ENCODE results near the gene THSD8.

The THSD8 gene

DNA sequence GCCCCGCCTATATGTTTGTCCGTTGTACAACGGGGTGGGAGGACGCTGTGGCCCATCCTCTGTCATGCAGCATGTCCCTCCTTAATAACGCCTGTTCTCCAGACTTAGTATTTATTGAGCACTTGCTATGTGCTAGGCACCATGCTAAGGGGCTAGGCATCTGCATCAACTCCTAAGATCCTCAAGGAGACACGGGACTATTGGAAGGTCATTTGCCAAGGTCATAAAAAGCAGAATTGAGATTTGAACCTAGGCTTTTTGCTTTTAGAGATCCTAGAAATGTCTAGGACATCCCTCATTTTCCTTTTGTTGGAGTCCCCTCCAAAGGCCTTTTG lies 34.6 kb downstream of the THSD8 start:
- H3K4me3 ChIP-seq (replicated peaks in 1 of 2; ENCODE audit: low read depth in 2 of 2, low read length in 2 of 2), result no peak overlapping the region
- DNase-seq (ENCODE audit: low read depth in 2 of 2), result no peak
- TF ChIP-seq, protein P1, sequence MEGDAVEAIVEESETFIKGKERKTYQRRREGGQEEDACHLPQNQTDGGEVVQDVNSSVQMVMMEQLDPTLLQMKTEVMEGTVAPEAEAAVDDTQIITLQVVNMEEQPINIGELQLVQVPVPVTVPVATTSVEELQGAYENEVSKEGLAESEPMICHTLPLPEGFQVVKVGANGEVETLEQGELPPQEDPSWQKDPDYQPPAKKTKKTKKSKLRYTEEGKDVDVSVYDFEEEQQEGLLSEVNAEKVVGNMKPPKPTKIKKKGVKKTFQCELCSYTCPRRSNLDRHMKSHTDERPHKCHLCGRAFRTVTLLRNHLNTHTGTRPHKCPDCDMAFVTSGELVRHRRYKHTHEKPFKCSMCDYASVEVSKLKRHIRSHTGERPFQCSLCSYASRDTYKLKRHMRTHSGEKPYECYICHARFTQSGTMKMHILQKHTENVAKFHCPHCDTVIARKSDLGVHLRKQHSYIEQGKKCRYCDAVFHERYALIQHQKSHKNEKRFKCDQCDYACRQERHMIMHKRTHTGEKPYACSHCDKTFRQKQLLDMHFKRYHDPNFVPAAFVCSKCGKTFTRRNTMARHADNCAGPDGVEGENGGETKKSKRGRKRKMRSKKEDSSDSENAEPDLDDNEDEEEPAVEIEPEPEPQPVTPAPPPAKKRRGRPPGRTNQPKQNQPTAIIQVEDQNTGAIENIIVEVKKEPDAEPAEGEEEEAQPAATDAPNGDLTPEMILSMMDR (IDR thresholded peaks at IDR 0.05; ENCODE audit: low read depth, low read length), result no peak

DNA sequence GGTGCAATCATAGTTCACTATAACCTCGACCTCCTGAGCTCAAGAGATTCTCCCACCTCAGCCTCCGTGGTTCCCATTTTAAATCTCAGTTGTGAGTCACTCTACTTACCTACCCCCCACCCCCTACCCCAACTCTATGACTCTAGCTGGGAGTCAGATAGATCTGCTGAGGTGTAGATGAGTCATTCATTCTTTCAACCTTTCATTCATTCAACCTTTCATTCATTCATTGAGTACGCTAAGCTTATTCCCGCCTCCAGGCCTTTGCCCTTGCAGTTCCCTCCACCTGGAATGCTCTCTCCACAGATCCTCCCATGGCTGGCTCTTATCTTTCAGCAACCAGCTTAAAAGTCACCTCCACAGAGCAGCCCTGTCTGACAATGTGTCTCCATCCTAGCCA lies 35.4 kb downstream of the THSD8 start:
- no peak for DNase-seq (ENCODE audit: low read depth in 2 of 2)
- H3K4me3 ChIP-seq (replicated peaks in 1 of 2; ENCODE audit: low read depth in 2 of 2, low read length in 2 of 2), result no peak overlapping the region
- TF ChIP-seq, protein P1 (IDR thresholded peaks at IDR 0.05; ENCODE audit: low read depth, low read length), result no peak

DNA sequence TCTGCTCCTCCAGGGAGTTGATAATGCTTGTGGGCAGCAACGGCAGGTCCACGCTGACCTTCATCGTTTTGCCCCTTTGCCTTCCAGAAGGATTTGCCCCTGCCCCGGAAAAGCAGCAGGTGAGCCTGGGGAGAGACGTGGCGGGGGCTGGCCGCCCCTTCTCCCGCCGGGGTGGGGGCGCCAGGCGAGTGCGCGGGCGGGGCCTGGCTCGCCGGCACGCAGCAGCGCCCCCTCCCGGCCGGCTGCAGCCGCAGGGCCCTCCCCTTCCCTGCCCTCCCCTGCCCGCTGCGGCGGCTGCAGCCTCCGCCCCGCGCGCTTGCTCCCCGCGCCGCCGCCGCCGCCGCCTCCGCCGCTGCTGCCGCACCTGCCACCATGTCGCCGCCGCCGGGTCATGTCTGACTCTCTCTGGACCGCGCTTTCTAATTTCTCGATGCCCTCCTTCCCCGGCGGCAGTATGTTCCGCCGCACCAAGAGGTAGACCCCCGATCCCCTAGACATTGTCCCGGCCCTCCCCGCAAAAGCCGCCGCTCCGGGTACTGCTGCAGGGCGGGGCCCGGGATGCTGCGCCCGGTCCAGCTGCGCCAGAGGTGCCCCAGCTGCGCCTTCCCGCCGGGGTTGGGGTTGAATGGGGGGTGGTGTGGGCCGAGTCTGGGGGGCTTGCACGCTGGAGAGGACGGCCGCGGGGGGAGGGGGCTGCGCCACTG lies 36.5 kb downstream of the THSD8 start, which contains the start of gene MAST1:
MAST1 (plus strand) TSS at position 334 of the 704 bp plus-strand sequence; CDS start at position 392, 58 bp downstream.
- H3K4me3 ChIP-seq (replicated peaks in 1 of 2; ENCODE audit: low read depth in 2 of 2, low read length in 2 of 2), result peak within 1 kb of the TSS; percentile 10 to 21
- TF ChIP-seq, protein P1 (IDR thresholded peaks at IDR 0.05; ENCODE audit: low read depth, low read length), result no peak
- peak in 1 of 2 donors; percentile 29 for DNase-seq (ENCODE audit: low read depth in 2 of 2)

DNA sequence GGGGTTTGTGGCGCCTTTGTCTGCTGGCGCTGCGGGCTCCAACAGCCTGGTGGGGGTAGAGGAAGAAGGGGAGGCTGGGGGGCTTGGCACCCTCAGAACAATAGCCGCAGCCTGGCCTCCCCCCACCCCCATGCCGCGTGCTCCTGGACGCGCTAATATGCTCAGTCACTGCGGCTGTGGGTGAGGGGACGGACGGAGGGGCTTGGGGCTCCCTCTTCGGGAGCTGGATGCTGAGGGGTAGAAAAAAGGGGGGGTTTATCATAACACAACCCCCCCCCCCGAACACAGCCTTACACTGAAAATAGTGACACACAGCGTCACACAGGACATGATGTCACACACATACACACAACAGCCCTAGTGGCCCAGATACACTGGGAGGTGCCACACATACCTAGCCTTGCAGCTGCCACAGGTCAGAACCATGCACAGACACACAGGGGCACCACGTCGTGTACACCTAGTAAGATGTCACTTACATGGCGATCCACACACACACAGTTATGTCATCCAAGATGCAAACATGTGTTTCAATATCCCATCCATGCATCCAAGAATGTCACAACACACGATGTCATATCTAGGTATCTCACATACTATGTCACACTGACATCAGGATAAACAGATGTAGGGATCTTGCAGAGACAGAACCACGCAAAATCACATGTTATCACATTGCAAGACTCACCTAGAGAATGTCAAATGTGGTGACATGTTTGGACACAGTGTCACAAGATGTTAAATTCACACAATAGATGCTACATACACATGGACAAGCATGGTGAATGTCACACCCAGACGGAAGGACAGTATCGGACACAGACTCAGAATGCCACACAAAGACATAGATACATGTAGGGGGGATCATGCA lies 37.3 kb downstream of the THSD8 start:
- no peak overlapping the region for H3K4me3 ChIP-seq (replicated peaks in 1 of 2; ENCODE audit: low read depth in 2 of 2, low read length in 2 of 2)
- no peak for DNase-seq (ENCODE audit: low read depth in 2 of 2)
- TF ChIP-seq, protein P1 (IDR thresholded peaks at IDR 0.05; ENCODE audit: low read depth, low read length), result no peak

DNA sequence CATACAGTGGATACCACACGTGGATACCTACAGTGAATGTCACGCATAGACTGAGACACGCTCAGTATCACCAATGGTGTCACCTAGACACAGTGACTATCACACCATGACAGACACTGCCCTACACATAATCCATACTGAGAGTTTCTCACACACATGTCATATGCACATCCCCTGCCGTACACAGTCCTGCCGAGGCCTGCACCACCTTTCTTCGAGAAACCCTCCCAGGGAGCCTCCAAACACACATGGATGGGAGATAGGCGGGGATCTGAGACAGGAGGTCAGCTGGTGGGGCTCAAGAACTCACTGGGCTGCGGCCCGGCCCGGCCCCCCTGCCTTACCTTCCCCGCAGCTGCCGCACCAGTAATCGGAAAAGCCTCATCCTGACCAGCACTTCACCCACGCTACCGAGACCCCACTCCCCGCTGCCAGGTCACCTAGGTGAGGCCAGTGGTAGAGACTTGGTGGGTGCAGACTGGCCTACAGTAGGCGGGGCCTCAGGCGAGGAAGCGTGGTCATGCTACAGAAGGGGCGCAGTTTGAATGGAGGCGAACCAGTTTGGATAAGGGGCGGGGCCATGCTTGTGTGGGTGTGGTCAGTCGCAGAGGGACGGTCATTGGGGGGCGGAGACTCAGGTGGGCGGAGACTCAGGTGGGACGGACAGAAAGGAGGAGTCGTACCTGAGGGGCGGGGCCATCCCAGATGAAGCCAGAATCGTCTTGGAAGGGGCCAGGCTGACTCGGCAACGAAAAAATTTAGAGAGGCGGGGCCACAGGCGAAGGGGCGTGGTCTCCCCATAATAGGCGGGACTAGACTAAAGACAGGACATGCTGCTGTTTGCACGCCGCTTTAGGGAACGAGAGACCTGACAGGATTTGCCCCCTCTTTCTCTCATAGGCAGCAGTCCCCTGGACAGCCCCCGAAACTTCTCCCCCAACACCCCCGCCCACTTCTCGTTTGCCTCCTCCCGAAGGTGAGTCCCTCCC lies 38.5 kb downstream of the THSD8 start:
- DNase-seq (ENCODE audit: low read depth in 2 of 2), result peak; percentile 74 to 83
- TF ChIP-seq, protein P1 (IDR thresholded peaks at IDR 0.05; ENCODE audit: low read depth, low read length), result no peak
- H3K4me3 ChIP-seq (replicated peaks in 1 of 2; ENCODE audit: low read depth in 2 of 2, low read length in 2 of 2), result peak overlapping the region; percentile 38 to 41

DNA sequence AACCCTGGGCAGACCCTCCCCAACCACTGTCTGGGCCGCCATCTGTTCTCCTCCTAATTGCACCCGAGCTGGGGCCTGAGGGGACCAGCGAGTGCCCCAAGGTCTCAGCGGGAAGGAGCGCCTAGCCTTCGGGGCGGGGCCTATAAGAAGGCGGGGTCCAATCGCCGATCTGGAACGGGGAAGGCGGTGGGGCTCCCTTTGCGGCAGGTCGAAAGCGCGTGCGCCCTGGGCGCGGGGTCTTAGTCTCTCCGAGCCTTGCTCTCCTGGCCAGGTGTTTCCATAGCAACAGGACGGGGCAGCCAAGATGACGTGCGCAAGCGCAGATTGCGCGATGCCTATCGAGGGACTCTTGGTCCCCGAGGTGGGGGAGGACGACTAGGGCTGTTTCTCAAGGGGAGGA lies 39.2 kb downstream of the THSD8 start:
- TF ChIP-seq, protein P1 (IDR thresholded peaks at IDR 0.05; ENCODE audit: low read depth, low read length), result no peak
- peak overlapping the region; percentile 38 to 41 for H3K4me3 ChIP-seq (replicated peaks in 1 of 2; ENCODE audit: low read depth in 2 of 2, low read length in 2 of 2)
- DNase-seq (ENCODE audit: low read depth in 2 of 2), result peak; percentile 29 to 52
